Fibroblast of lung (primary cell): ENCODE data around the gene PHACTR2. TPM values are rescaled to one million over a fixed set of nuclear protein-coding genes. Genes with fewer than 3 reads are reported as not detected.

Experiments
- DNase-seq, 2 donors: peaks; one replicate each; pipeline versions ENCODE4 v3.0.0 to v3.0.0-alpha.2; 2010; ENCODE audit warnings: low read depth in 2 of 2
- H2AFZ ChIP-seq: 2 replicates; pipeline ENCODE4 v1.5.1; 2012; ENCODE audit warnings: low read length, control low read depth, inconsistent platforms
- H3K27ac ChIP-seq: 2 replicates; pipeline ENCODE4 v1.5.1; 2011; ENCODE audit warnings: low read length, control low read depth; ENCODE audit not compliant: insufficient read depth
- H3K27me3 ChIP-seq: 2 replicates; pipeline ENCODE4 v1.5.1; 2011; ENCODE audit warnings: mild to moderate bottlenecking, low read length; ENCODE audit not compliant: control insufficient read depth, insufficient read depth
- H3K36me3 ChIP-seq: 2 replicates; pipeline ENCODE4 v1.5.1; 2011; ENCODE audit warnings: low read length; ENCODE audit not compliant: control insufficient read depth, insufficient read depth
- H3K4me1 ChIP-seq: 2 replicates; pipeline ENCODE4 v1.5.1; 2011; ENCODE audit warnings: low read length; ENCODE audit not compliant: control insufficient read depth, insufficient read depth; ENCODE audit errors: extremely low read depth
- H3K4me2 ChIP-seq: 2 replicates; pipeline ENCODE4 v1.5.1; 2011; ENCODE audit warnings: low read length, control low read depth; ENCODE audit not compliant: insufficient read depth; ENCODE audit errors: extremely low read depth
- H3K4me3 ChIP-seq, 4 experiments: fragments of 200-600 bp in 1 of 4; sonication (generic) in 1 of 4; replicated peaks in 1 of 4; 2 replicates each; pipeline ENCODE4 v1.5.1; 2011 to 2016; ENCODE audit warnings: low read length in 4 of 4, low read depth in 3 of 4, mild to moderate bottlenecking in 3 of 4, control low read depth in 2 of 4, inconsistent platforms in 1 of 4, mixed read lengths in 1 of 4; ENCODE audit not compliant: insufficient read depth in 1 of 4; ENCODE audit errors: control extremely low read depth in 1 of 4
- H3K79me2 ChIP-seq: 2 replicates; pipeline ENCODE4 v1.5.1; 2012; ENCODE audit warnings: mild to moderate bottlenecking, low read length, inconsistent platforms; ENCODE audit not compliant: control insufficient read depth, insufficient read depth
- H3K9ac ChIP-seq: 2 replicates; pipeline ENCODE4 v1.5.1; 2011; ENCODE audit warnings: mild to moderate bottlenecking, low read length, control low read depth; ENCODE audit not compliant: insufficient read depth
- H3K9me3 ChIP-seq: 2 replicates; pipeline ENCODE4 v1.5.1; 2012; ENCODE audit warnings: low read depth, low read length; ENCODE audit not compliant: control insufficient read depth, insufficient read depth
- H4K20me1 ChIP-seq: 2 replicates; pipeline ENCODE4 v1.5.1; 2011; ENCODE audit warnings: low read length; ENCODE audit not compliant: control insufficient read depth, insufficient read depth; ENCODE audit errors: extremely low read depth
- CTCF ChIP-seq, 2 donors: IDR thresholded peaks in 1 of 2; conservative IDR thresholded peaks in 1 of 2; 1 replicate in 1 of 2; 2 replicates in 1 of 2; pipeline ENCODE4 v1.5.1; 2011 to 2012; ENCODE audit warnings: low read length in 2 of 2, control low read depth in 1 of 2, inconsistent platforms in 1 of 2, low read depth in 1 of 2, mild to moderate bottlenecking in 1 of 2
- EZH2 ChIP-seq: IDR thresholded peaks from 2 replicates; pipeline ENCODE4 v1.5.1; 2012; ENCODE audit warnings: low read length, control low read depth, mild to moderate bottlenecking; ENCODE audit errors: missing control alignments
- polyA plus RNA-seq, 2 donors: library from polyadenylated mRNA; depleted of rRNA in 1 of 2; stranded (reverse) in 1 of 2; unstranded in 1 of 2; fragments of >200 nt; gene quantifications; 2 replicates each; pipeline ENCODE4 v1.2.1, GENCODE V29; 2011 to 2012; ENCODE audit warnings: missing spikeins in 1 of 2
- total RNA-seq: library from RNA; depleted of rRNA; stranded (reverse); fragments of >200 nt; gene quantifications from 2 replicates; pipeline ENCODE4 v1.2.1, GENCODE V29; 2014

Gene PHACTR2
- total and polyA plus RNA-seq, 2 donors (not counting 1 experiment from before 2014, with no cell fraction given): 40.1 to 55.0 TPM

GRCh38 chr6:143708889-143709288 lies 31.1 kb downstream of the PHACTR2 start:
- H3K27ac ChIP-seq: no peak overlapping the region
- TF ChIP-seq EZH2 (no peak), CTCF (conservative IDR thresholded peaks at IDR 0.05 in 1 of 2, IDR thresholded peaks at IDR 0.05 in 1 of 2; ENCODE audit: low read depth in 1 of 2, low read length in 2 of 2) (no peak)

GRCh38 chr6:143711714-143712113 lies 33.9 kb downstream of the PHACTR2 start:
- Histone ChIP-seq H3K4me1 (no peaks in the 10 kb centered on the region), H3K9me3 (no peaks in the 10 kb centered on the region), H3K9ac (no peak overlapping the region), H3K27ac (no peak overlapping the region), H3K36me3 (no peaks in the 10 kb centered on the region), H2AFZ (no peak overlapping the region), H3K4me2 (no peak overlapping the region), H4K20me1 (no peaks in the 10 kb centered on the region), H3K4me3 (no peak overlapping the region), H3K27me3 (no peaks in the 10 kb centered on the region), H3K79me2 (peaks cover 4% of the 10 kb centered on the region)
- no peak for DNase-seq
- TF ChIP-seq CTCF (conservative IDR thresholded peaks at IDR 0.05 in 1 of 2, IDR thresholded peaks at IDR 0.05 in 1 of 2; ENCODE audit: low read depth in 1 of 2, low read length in 2 of 2) (no peak), EZH2 (no peak)

More at GRCh38 chr6:143708889-143709288, 31.1 kb downstream of the PHACTR2 start:
- H3K9me3 ChIP-seq: no peaks in the 10 kb centered on the region
- no peaks in the 10 kb centered on the region for H3K27me3 ChIP-seq
- H3K4me2 ChIP-seq: no peak overlapping the region
- no peak for DNase-seq
- H3K4me1 ChIP-seq: no peaks in the 10 kb centered on the region
- peaks cover 4% of the 10 kb centered on the region for H3K79me2 ChIP-seq
- H4K20me1 ChIP-seq: no peaks in the 10 kb centered on the region
- H2AFZ ChIP-seq: no peak overlapping the region
- no peak overlapping the region for H3K9ac ChIP-seq
- H3K36me3 ChIP-seq: no peaks in the 10 kb centered on the region
- H3K4me3 ChIP-seq: no peak overlapping the region

- H3K27ac ChIP-seq: no peak overlapping the region
- no peaks in the 10 kb centered on the region for H4K20me1 ChIP-seq
- H3K4me1 ChIP-seq: no peaks in the 10 kb centered on the region
- no peak for DNase-seq
- no peak for TF ChIP-seq CTCF (conservative IDR thresholded peaks at IDR 0.05 in 1 of 2, IDR thresholded peaks at IDR 0.05 in 1 of 2; ENCODE audit: low read depth in 1 of 2, low read length in 2 of 2)
- no peak for TF ChIP-seq EZH2
- H3K36me3 ChIP-seq: no peaks in the 10 kb centered on the region
- no peaks in the 10 kb centered on the region for H3K27me3 ChIP-seq
- H3K9me3 ChIP-seq: no peaks in the 10 kb centered on the region
- H3K79me2 ChIP-seq: no peaks in the 10 kb centered on the region
- no peak overlapping the region for H3K4me2 ChIP-seq
- H3K9ac ChIP-seq: no peak overlapping the region
- no peak overlapping the region for H3K4me3 ChIP-seq
- H2AFZ ChIP-seq: no peak overlapping the region
Measured at GRCh38 chr6:143718472-143718871, 40.7 kb downstream of the PHACTR2 start.
